ENCODE results near the gene GABRG3. TPM values are rescaled to one million over a fixed set of nuclear protein-coding genes. Genes with fewer than 3 reads are reported as not detected.

GABRG3 gene
- polyA plus RNA-seq, 2 of the 4 experiments (the other 2 are of a cell fraction): 0.08 to 0.18 TPM

DNA sequence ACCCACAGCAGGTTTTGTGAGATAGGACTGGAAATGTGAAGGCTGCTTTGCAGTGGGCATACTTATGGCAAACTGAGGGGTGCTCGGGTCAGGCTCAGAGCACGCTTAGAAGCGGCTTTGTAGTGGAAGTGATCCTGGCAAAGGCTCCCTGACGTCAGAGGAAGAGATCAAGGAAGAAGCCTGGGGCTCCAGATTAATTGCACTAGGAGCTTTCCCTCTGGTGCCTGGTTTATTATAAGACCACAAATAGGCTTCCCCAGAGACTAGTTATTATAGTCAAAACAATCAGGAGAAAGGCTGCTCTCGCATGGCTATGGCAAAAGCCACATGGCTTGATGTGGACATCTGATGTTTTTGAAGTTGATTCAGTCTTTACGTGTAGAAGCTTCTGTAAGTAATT, 515.1 kb downstream of the GABRG3 start:
- no peaks in the 10 kb centered on the region for H3K4me1 ChIP-seq
- no peak overlapping the region for H3K4me2 ChIP-seq
- WGBS (ENCODE audit: missing lambda C conversion rate): 14% methylated on average over 6 of the region's 6 CpGs
- no peak overlapping the region for H3K4me3 ChIP-seq
- ChIA-PET POLR2A (no interaction called here), CTCF (no interaction called here)
- ATAC-seq (no peak), FAIRE-seq (no peak), DNase-seq (ENCODE audit: low read depth in 1 of 2, low spot score in 1 of 2) (no peak)
- 0 out of 3 replicates have a peak, but pooled peaks cover 8% of the 10 kb centered on the region for H3K9me3 ChIP-seq
- H3K27ac ChIP-seq: no peak overlapping the region
- TF ChIP-seq, protein P1, sequence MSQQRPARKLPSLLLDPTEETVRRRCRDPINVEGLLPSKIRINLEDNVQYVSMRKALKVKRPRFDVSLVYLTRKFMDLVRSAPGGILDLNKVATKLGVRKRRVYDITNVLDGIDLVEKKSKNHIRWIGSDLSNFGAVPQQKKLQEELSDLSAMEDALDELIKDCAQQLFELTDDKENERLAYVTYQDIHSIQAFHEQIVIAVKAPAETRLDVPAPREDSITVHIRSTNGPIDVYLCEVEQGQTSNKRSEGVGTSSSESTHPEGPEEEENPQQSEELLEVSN (IDR thresholded peaks at IDR 0.05; ENCODE audit: borderline replicate concordance, low read depth): no peak
- TF ChIP-seq JUN (IDR thresholded peaks at IDR 0.05) (no peak), CEBPB (IDR thresholded peaks at IDR 0.05) (no peak), NFE2L2 (conservative IDR thresholded peaks at IDR 0.05; ENCODE audit: low read length) (no peak), KDM5A (IDR thresholded peaks at IDR 0.05) (no peak), MYC (IDR thresholded peaks at IDR 0.05; ENCODE audit: borderline replicate concordance, low read length) (no peak), ESRRA (IDR thresholded peaks at IDR 0.05; ENCODE audit: borderline replicate concordance, low read length) (no peak), HOXA7 (CRISPR knock-in tag; IDR thresholded peaks at IDR 0.05) (no peak), BHLHE40 (IDR thresholded peaks at IDR 0.05; ENCODE audit: low read depth, low read length) (no peak), FOSB (CRISPR knock-in tag; IDR thresholded peaks at IDR 0.05) (no peak), HES2 (IDR thresholded peaks at IDR 0.05) (no peak), SMC3 (IDR thresholded peaks at IDR 0.05) (no peak), RARB (CRISPR knock-in tag; IDR thresholded peaks at IDR 0.05) (no peak), USF2 (IDR thresholded peaks at IDR 0.05) (no peak), SREBF2 (IDR thresholded peaks at IDR 0.05) (no peak)
- TF ChIP-seq, protein P2, sequence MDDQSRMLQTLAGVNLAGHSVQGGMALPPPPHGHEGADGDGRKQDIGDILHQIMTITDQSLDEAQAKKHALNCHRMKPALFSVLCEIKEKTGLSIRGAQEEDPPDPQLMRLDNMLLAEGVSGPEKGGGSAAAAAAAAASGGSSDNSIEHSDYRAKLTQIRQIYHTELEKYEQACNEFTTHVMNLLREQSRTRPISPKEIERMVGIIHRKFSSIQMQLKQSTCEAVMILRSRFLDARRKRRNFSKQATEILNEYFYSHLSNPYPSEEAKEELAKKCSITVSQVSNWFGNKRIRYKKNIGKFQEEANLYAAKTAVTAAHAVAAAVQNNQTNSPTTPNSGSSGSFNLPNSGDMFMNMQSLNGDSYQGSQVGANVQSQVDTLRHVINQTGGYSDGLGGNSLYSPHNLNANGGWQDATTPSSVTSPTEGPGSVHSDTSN (IDR thresholded peaks at IDR 0.05): no peak

DNA sequence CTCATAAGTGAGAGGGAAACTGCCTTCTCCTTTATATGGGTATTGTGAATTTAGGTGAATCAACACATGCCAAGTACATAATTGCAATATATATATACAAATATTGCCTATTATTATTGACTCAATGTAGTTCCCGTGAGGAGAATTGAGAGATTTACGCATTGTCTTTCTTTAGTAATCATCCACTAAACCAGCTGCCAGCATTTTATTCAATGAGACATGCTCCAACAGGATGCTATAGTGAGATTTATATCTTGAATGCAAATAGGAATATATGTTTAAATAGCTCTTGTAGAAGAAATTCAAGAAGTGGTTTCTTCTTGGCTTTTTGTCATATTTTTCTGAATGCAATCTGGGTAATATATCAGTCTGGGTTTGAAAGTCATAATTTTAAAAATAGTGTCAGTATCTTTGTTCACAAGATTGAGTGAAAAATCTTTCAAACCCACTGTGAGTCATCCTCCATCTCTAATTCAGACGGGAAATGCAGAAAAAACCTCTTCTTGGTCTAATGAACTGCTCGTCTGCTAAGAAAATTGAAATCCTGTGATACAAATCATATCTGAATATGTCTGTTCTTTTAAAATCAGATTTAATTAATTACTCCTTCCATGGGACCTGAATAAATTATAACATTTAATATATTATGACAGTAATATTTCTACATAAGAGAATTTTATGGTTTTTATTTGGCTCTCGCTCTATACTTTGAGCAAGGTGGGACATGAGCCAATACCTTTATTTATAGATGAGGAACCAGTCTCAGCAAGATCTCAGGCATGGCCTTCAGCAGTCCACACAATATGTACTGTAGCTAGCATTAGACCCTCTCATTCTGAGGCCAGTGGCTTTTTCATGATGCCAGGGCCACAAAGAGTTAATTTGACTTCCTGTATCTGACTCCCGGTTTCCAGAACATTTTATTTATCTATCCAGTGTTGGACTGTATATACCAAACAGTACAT, 516.0 kb downstream of the GABRG3 start:
- H3K27ac ChIP-seq: no peak overlapping the region
- TF ChIP-seq CBX8 (IDR thresholded peaks at IDR 0.05): no peak
- no peak for TF ChIP-seq NR3C1 (IDR thresholded peaks at IDR 0.05)
- TF ChIP-seq RARB (CRISPR knock-in tag; IDR thresholded peaks at IDR 0.05): no peak
- no peak for TF ChIP-seq BHLHE40 (IDR thresholded peaks at IDR 0.05; ENCODE audit: low read depth, low read length)
- no peak for FAIRE-seq
- no peak overlapping the region for H3K4me2 ChIP-seq
- no peak overlapping the region for H3K4me3 ChIP-seq
- no peaks in the 10 kb centered on the region for H3K4me1 ChIP-seq
- ChIA-PET CTCF (no interaction called here), POLR2A (no interaction called here)
- ATAC-seq: no peak
- no peak for DNase-seq (ENCODE audit: low read depth in 1 of 2, low spot score in 1 of 2)
- 0 out of 3 replicates have a peak, but pooled peaks cover 8% of the 10 kb centered on the region for H3K9me3 ChIP-seq
- 13% methylated on average over 6 of the region's 6 CpGs for WGBS (ENCODE audit: missing lambda C conversion rate)

GRCh38 chr15:27487846-27488245, 516.9 kb downstream of the GABRG3 start:
- no peak overlapping the region for H3K4me2 ChIP-seq
- H3K4me3 ChIP-seq: no peak overlapping the region
- 0 out of 3 replicates have a peak, but pooled peaks cover 8% of the 10 kb centered on the region for H3K9me3 ChIP-seq
- WGBS (ENCODE audit: missing lambda C conversion rate): 43% methylated on average over 11 of the region's 11 CpGs
- H3K4me1 ChIP-seq: no peaks in the 10 kb centered on the region
- H3K27ac ChIP-seq: no peak overlapping the region
- ATAC-seq (no peak), DNase-seq (ENCODE audit: low read depth in 1 of 2, low spot score in 1 of 2) (no peak), FAIRE-seq (no peak)
- ChIA-PET POLR2A (no interaction called here), CTCF (no interaction called here)
- TF ChIP-seq MAFK (IDR thresholded peaks at IDR 0.05; ENCODE audit: partially characterized antibody) (no peak), JUNB (IDR thresholded peaks at IDR 0.05) (no peak), HOXA7 (CRISPR knock-in tag; IDR thresholded peaks at IDR 0.05) (no peak)
